ENCODE measurements around the gene IMMP2L.
"Not testable (repeated sequence)": the region's sequence is repeated elsewhere in the genome, so short reads cannot be mapped to it uniquely, and the experiment has no call there.

The IMMP2L gene

GRCh38 chr7:111308691-111309090 is 253.6 kb downstream of the IMMP2L start:
- Histone ChIP-seq H3K27me3 (ENCODE audit: control insufficient read depth, insufficient read depth, low read length) (no peaks in the 10 kb centered on the region), H3K36me3 (ENCODE audit: control insufficient read depth, insufficient read depth, low read length) (no peaks in the 10 kb centered on the region), H3K4me3 (ENCODE audit: low read depth, low read length) (no peak overlapping the region)

DNA sequence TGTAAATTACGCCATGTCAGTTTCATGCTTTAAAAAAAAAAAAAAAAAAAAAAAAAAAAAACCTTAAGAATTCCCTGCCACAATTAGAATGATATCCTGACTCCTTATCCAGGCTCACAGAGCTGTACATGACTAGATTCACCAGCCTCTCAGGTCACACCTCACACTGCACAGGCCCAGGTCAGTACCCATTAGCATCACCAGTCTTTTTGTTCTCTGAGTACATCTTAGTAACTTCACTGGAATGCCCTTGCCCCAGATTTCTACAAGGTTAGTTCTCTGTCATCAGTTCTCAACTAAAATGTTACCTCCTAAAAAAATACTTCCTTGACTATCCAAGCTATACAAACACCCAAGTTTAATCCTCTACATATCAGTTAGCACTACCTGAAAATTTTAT is 260.4 kb downstream of the IMMP2L start:
- H3K36me3 ChIP-seq (ENCODE audit: control insufficient read depth, insufficient read depth, low read length): no peaks in the 10 kb centered on the region
- H3K4me3 ChIP-seq (ENCODE audit: low read depth, low read length): no peak overlapping the region
- no peaks in the 10 kb centered on the region for H3K4me1 ChIP-seq (ENCODE audit: control insufficient read depth, insufficient read depth, low read length)
- H3K27me3 ChIP-seq (ENCODE audit: control insufficient read depth, insufficient read depth, low read length): no peaks in the 10 kb centered on the region
- H3K9me3 ChIP-seq (ENCODE audit: control insufficient read depth, insufficient read depth, low read length): no peaks in the 10 kb centered on the region
- H3K9ac ChIP-seq (ENCODE audit: low read depth, low read length): no peak overlapping the region

More at GRCh38 chr7:111308691-111309090, 253.6 kb downstream of the IMMP2L start:
- Histone ChIP-seq H3K9ac (ENCODE audit: low read depth, low read length) (no peak overlapping the region), H3K9me3 (ENCODE audit: control insufficient read depth, insufficient read depth, low read length) (no peaks in the 10 kb centered on the region), H3K4me1 (ENCODE audit: control insufficient read depth, insufficient read depth, low read length) (no peaks in the 10 kb centered on the region)

DNA sequence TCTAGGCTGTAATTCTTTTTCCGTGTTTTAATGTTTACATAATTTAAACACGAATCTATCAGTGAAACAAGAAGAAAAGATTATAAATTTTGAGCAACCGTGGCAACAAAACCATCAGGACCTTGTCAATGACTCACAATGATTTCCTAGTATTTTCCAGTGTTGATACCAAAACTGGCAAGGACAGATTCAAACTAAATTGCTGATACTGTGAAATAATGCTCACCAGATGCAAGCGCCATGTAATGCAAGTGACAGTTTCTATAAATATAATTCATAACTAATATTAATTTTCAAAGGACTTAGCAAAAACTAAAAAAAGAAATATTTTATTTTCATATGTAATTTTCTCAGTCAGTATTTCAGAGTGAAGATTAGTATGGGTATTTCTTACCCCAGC is 267.8 kb downstream of the IMMP2L start:
- Histone ChIP-seq H3K4me3 (ENCODE audit: low read depth, low read length) (no peak overlapping the region), H3K9me3 (ENCODE audit: control insufficient read depth, insufficient read depth, low read length) (no peaks in the 10 kb centered on the region), H3K9ac (ENCODE audit: low read depth, low read length) (no peak overlapping the region), H3K4me1 (ENCODE audit: control insufficient read depth, insufficient read depth, low read length) (no peaks in the 10 kb centered on the region), H3K27me3 (ENCODE audit: control insufficient read depth, insufficient read depth, low read length) (no peaks in the 10 kb centered on the region), H3K36me3 (ENCODE audit: control insufficient read depth, insufficient read depth, low read length) (no peaks in the 10 kb centered on the region)

DNA sequence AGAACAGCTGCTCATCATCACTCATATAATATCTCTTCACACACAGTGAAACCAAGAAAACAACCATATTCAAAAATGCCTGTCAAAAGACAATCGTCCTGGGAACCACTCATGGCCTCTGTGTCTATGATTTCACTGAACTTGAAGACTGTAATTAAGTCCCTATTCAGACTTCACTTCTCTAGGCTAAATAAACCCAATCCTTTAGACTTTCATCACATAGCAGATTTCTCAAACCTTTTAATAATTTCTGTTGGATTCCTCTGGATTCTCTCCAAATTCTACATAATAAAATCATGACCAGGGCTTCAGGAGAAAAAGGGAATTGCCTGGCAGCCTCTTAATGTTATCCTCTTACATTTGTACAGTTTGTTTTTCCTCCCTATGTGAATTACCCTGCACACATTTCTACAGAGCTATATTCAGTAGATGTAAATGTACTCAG is 270.2 kb downstream of the IMMP2L start:
- Histone ChIP-seq H3K36me3 (ENCODE audit: control insufficient read depth, insufficient read depth, low read length) (no peaks in the 10 kb centered on the region), H3K9ac (ENCODE audit: low read depth, low read length) (no peak overlapping the region), H3K9me3 (ENCODE audit: control insufficient read depth, insufficient read depth, low read length) (no peaks in the 10 kb centered on the region), H3K27me3 (ENCODE audit: control insufficient read depth, insufficient read depth, low read length) (no peaks in the 10 kb centered on the region), H3K4me3 (ENCODE audit: low read depth, low read length) (no peak overlapping the region), H3K4me1 (ENCODE audit: control insufficient read depth, insufficient read depth, low read length) (no peaks in the 10 kb centered on the region)

GRCh38 chr7:111290982-111291381 is 271.3 kb downstream of the IMMP2L start:
- H3K9me3 ChIP-seq (ENCODE audit: control insufficient read depth, insufficient read depth, low read length): no peaks in the 10 kb centered on the region
- no peak overlapping the region for H3K4me3 ChIP-seq (ENCODE audit: low read depth, low read length)
- no peaks in the 10 kb centered on the region for H3K27me3 ChIP-seq (ENCODE audit: control insufficient read depth, insufficient read depth, low read length)
- H3K36me3 ChIP-seq (ENCODE audit: control insufficient read depth, insufficient read depth, low read length): no peaks in the 10 kb centered on the region
- no peak overlapping the region for H3K9ac ChIP-seq (ENCODE audit: low read depth, low read length)
- no peaks in the 10 kb centered on the region for H3K4me1 ChIP-seq (ENCODE audit: control insufficient read depth, insufficient read depth, low read length)

DNA sequence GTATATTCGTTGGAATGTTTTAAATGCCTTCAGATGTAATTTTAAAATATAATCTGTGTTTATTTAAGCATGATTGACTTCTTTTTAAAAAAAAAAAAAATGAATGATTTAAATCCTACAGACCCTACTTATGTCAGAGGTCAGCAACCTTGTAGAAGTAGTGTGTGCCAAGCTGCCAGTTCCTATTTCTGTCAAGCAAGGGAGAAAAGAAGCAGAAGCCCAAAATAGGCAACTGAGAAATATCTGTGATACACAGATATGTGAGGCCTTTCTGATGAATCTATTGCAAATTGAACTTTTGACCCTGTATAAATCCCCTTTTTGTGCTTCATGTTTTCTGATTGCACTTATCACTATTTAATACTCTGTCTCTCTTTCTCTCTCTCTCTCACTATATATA is 271.9 kb downstream of the IMMP2L start:
- H3K27me3 ChIP-seq (ENCODE audit: control insufficient read depth, insufficient read depth, low read length): no peaks in the 10 kb centered on the region
- no peaks in the 10 kb centered on the region for H3K36me3 ChIP-seq (ENCODE audit: control insufficient read depth, insufficient read depth, low read length)
- no peaks in the 10 kb centered on the region for H3K9me3 ChIP-seq (ENCODE audit: control insufficient read depth, insufficient read depth, low read length)
- H3K9ac ChIP-seq (ENCODE audit: low read depth, low read length): no peak overlapping the region
- H3K4me1 ChIP-seq (ENCODE audit: control insufficient read depth, insufficient read depth, low read length): no peaks in the 10 kb centered on the region
- H3K4me3 ChIP-seq (ENCODE audit: low read depth, low read length): no peak overlapping the region

DNA sequence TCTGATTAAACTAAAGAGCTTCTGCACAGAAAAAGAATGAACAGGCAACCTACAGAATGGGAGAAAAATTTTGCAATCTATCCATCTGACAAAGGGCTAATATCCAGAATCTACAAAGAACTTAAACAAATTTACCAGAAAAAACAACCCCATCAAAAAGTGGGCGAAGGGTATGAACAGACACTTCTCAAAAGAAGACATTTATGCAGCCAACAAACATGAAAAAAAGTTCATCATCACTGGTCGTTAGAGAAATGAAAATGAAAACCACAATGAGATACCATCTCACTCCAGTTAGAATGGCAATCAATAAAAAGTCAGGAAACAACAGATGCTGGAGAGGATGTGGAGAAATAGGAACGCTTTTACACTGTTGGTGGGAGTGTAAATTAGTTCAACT is 273.9 kb downstream of the IMMP2L start:
- not testable (repeated sequence) for H3K9me3 ChIP-seq (ENCODE audit: control insufficient read depth, insufficient read depth, low read length); H3K4me3 ChIP-seq (ENCODE audit: low read depth, low read length); H3K9ac ChIP-seq (ENCODE audit: low read depth, low read length); H3K4me1 ChIP-seq (ENCODE audit: control insufficient read depth, insufficient read depth, low read length); H3K27me3 ChIP-seq (ENCODE audit: control insufficient read depth, insufficient read depth, low read length); H3K36me3 ChIP-seq (ENCODE audit: control insufficient read depth, insufficient read depth, low read length)

DNA sequence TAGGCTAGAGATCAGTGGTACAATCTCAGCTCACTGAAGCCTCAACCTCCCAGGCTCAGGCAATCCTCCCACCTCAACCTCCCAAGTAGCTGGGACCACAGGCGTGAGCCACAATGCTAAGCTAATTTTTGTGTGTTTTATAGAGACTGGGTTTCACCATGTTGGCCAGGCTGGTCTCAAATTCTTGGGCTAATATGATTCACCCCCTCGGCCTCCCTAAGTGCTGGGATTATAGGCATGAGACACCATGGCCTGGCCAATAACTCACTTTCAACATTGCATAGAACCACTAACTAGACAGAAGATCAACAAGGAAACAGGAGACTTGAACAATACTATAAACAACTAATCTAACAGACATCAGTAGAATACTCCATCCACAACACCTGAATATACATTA is 279.7 kb downstream of the IMMP2L start:
- no peak overlapping the region for H3K9ac ChIP-seq (ENCODE audit: low read depth, low read length)
- no peaks in the 10 kb centered on the region for H3K9me3 ChIP-seq (ENCODE audit: control insufficient read depth, insufficient read depth, low read length)
- H3K4me3 ChIP-seq (ENCODE audit: low read depth, low read length): no peak overlapping the region
- H3K4me1 ChIP-seq (ENCODE audit: control insufficient read depth, insufficient read depth, low read length): no peaks in the 10 kb centered on the region
- H3K27me3 ChIP-seq (ENCODE audit: control insufficient read depth, insufficient read depth, low read length): no peaks in the 10 kb centered on the region
- H3K36me3 ChIP-seq (ENCODE audit: control insufficient read depth, insufficient read depth, low read length): no peaks in the 10 kb centered on the region

- no peaks in the 10 kb centered on the region for H3K36me3 ChIP-seq (ENCODE audit: control insufficient read depth, insufficient read depth, low read length)
- H3K27me3 ChIP-seq (ENCODE audit: control insufficient read depth, insufficient read depth, low read length): no peaks in the 10 kb centered on the region
- H3K4me1 ChIP-seq (ENCODE audit: control insufficient read depth, insufficient read depth, low read length): peaks cover 2% of the 10 kb centered on the region
- H3K9me3 ChIP-seq (ENCODE audit: control insufficient read depth, insufficient read depth, low read length): no peaks in the 10 kb centered on the region
- no peak overlapping the region for H3K4me3 ChIP-seq (ENCODE audit: low read depth, low read length)
- H3K9ac ChIP-seq (ENCODE audit: low read depth, low read length): no peak overlapping the region
These were observed 287.4 kb downstream of the IMMP2L start for GRCh38 chr7:111274857-111275256.

GRCh38 chr7:111272092-111272491 is 290.2 kb downstream of the IMMP2L start:
- Histone ChIP-seq H3K9ac (ENCODE audit: low read depth, low read length) (no peak overlapping the region), H3K4me1 (ENCODE audit: control insufficient read depth, insufficient read depth, low read length) (peaks cover 2% of the 10 kb centered on the region), H3K27me3 (ENCODE audit: control insufficient read depth, insufficient read depth, low read length) (no peaks in the 10 kb centered on the region), H3K4me3 (ENCODE audit: low read depth, low read length) (no peak overlapping the region), H3K36me3 (ENCODE audit: control insufficient read depth, insufficient read depth, low read length) (no peaks in the 10 kb centered on the region), H3K9me3 (ENCODE audit: control insufficient read depth, insufficient read depth, low read length) (no peaks in the 10 kb centered on the region)

- H3K9ac ChIP-seq (ENCODE audit: low read depth, low read length); H3K27me3 ChIP-seq (ENCODE audit: control insufficient read depth, insufficient read depth, low read length); H3K4me1 ChIP-seq (ENCODE audit: control insufficient read depth, insufficient read depth, low read length); H3K9me3 ChIP-seq (ENCODE audit: control insufficient read depth, insufficient read depth, low read length); H3K36me3 ChIP-seq (ENCODE audit: control insufficient read depth, insufficient read depth, low read length); H3K4me3 ChIP-seq (ENCODE audit: low read depth, low read length): not testable (repeated sequence)
These were observed 291.5 kb downstream of the IMMP2L start for GRCh38 chr7:111270794-111271193.

DNA sequence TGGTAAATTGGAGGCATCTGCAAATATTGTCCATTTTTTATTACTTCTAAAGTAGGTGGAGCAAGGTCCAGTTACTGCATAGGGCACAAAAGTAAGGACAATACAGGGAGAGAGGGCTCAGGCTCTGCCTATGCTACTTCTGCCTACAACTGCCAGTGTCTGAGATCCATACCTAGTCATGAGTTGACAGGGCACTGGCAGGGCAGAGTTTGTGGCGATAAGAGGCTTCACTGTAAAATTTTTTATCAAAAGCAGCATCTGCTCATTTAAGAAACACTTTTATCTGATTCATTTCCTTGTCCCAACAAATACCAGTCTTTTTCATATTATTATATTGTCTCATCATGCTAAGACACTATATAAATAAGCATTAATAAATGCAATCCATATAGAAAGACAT is 293.4 kb downstream of the IMMP2L start:
- peaks cover 6% of the 10 kb centered on the region for H3K4me1 ChIP-seq (ENCODE audit: control insufficient read depth, insufficient read depth, low read length)
- H3K4me3 ChIP-seq (ENCODE audit: low read depth, low read length): no peak overlapping the region
- no peaks in the 10 kb centered on the region for H3K27me3 ChIP-seq (ENCODE audit: control insufficient read depth, insufficient read depth, low read length)
- H3K9ac ChIP-seq (ENCODE audit: low read depth, low read length): no peak overlapping the region
- no peaks in the 10 kb centered on the region for H3K9me3 ChIP-seq (ENCODE audit: control insufficient read depth, insufficient read depth, low read length)
- H3K36me3 ChIP-seq (ENCODE audit: control insufficient read depth, insufficient read depth, low read length): no peaks in the 10 kb centered on the region

DNA sequence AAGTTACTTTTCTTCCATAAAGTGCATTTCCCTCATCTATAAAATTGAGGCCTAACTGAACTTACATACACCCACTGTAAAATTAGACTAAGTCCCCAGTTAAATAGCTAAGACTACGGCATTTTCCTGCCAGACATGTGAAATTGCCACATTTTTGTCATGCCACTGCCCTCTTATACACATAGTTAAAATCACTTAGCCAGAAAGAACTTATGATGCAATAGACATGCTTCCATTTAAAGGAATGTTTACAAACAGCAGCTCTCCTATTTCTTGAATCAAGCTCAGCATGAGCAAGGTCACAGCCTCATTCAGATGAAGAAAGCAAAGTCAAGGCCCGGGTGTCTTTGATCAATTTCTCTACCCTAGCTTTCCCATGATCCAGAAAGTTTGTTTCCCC is 295.7 kb downstream of the IMMP2L start:
- Histone ChIP-seq H3K36me3 (ENCODE audit: control insufficient read depth, insufficient read depth, low read length) (no peaks in the 10 kb centered on the region), H3K9me3 (ENCODE audit: control insufficient read depth, insufficient read depth, low read length) (no peaks in the 10 kb centered on the region), H3K27me3 (ENCODE audit: control insufficient read depth, insufficient read depth, low read length) (no peaks in the 10 kb centered on the region), H3K4me1 (ENCODE audit: control insufficient read depth, insufficient read depth, low read length) (peaks cover 6% of the 10 kb centered on the region), H3K4me3 (ENCODE audit: low read depth, low read length) (no peak overlapping the region), H3K9ac (ENCODE audit: low read depth, low read length) (no peak overlapping the region)
